Activated T-cell treated with anti-CD3 and anti-CD28 coated beads, Interleukin-2, amount 50 U/mL, for 1 hour (primary cell): Measurements from ENCODE around the gene NKIRAS2.

Experiments used
- DNase-seq: peaks from one replicate; pipeline ENCODE4 v3.0.0-alpha.2; 2020

Gene NKIRAS2

DNA sequence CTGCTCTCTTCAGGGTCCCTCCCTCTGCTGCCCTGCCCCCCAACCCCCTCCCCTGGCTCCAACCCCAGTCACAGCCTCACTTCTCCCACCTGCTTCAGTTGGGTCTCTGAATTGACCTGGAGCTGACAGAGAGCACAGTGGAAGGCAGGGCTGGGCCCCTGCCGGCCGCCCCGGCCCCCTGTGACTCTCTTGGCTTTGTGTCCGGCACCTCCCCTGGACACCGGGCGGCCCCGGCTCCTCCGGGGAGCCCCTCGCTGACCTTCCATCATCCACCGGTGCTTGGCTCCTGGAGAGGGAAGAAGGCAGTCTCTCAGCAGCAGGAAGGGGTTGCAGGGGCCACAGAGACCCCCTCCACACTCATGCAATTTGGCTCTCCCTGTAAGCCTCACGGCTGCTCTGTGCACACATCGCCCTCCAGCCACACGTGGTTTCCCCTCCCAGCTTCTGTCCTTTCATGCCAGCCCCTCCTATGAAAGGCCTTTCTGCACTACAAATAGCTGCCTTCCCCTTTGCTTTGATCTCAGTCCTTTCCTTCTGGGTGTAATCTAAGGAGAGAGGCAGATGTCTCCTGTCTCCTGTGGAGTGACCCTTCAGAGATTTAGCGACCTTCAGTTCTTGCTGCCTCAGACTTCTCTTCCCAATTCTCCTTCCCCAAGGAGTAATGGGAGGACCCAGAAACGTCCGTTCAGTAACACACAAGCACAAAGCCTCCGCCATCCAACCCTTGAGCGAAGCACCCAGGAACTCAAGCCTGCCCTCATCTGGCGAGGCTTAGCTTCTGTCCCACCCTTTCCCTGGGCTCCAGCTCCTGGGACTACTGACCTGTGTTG is 8.3 kb downstream of the NKIRAS2 start:
- DNase-seq, result no peak

DNA sequence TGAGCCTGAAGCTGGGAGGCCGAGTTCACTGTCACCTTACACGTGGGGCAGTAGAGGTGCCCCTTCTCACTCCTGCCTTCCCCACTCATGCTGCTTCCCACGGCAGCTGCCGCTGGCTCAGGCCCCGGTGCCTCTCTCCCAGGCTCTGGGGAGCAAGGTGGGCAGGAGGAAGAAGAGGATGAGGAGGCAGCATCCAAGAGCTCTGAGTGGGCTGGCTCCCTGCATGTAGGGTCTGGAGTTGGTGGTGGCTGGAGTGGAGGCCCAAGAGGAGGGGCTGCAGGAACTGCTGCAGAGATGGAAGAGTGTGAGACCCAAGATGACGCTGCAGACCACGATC is 8.9 kb downstream of the NKIRAS2 start:
- DNase-seq, result no peak

DNA sequence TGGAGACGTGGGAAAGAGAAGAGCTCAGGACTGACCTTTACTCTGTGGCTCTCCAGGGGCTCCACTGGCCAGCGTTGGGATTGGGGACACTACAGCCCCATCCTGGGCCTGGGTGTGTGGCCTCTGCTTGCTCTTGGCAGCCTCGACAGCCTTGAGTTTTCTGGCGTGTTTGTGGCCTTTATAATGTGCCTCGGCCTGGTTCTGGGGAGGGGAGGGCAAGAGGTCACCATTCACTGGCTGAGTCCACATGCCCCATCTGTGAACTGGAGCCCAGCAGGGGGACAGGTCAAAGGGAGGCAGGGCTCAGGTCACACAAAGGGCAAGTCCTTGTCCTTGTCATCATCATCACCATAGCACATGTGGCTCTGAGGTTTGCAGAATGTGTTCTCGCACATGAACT is 11.7 kb downstream of the NKIRAS2 start:
- DNase-seq, result no peak

DNA sequence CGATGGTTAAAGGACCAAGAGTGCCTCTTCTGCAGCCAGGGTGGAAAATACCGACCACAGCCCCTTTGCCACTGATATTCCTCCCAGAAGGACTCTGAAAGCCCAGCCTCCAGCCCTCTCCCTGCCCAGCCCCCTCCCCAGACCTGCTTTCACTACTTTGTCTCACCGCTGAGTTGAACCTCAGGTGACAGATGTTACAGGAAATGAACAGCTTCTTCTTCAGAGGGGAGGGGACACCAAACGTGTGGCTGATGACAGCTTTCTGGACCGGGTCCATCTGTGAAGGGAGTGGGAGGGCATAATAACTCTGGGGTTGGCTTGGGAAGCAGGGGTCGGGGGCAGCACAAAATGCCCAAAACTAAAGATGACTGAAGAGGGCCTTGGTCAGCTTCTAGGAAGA is 14.2 kb downstream of the NKIRAS2 start:
- no peak for DNase-seq

- DNase-seq, result no peak
Measured at GRCh38 chr17:42038221-42038973, 18.5 kb downstream of the NKIRAS2 start.

DNA sequence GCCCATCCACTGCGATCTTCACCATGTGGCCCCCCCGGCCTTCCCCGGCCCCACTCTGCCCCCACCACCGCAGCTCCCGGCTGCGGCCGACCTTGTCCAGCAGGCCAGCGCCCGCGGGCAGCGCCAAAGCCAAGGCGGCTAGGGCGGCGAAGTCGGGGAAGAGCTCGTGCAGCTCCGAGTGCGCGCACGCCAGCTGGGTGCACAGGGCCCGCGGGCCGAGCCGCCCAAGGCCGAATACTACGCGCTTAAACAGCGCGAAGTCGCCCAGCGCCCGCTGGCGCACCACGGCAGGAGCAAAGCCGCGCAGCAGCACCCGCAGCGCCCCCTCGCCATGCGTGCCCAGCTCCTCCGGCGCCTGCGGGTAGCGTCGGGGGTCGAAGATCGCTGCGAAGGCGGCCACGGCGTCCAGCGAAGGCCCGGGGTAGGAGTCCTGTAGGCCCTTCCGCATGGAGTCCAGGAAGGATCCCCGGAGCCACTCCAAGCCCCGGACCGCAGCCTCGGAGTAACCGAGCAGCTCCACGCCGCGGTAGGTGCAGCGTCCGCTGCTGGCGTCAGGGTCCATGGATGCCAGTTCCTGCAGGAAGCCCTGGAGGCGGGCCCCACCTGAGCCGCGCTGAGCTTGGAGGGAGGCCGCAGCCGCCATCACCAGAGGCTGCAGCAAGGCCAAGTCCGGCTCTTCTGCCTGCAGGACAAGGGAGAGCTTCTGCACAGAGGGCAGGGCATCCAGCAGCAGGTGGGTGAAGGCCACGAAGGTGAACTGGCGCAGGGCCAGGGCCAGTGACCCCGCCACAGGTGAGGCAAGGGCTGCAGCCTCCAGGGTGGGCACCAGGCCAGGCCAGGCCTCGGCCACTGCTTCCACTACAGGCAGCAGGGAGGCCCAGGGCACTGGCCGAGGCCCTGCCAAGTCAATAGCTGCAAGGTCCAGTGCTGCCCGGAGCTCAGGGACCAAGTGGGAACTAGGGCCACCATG is 20.2 kb downstream of the NKIRAS2 start:
- DNase-seq, result no peak

DNA sequence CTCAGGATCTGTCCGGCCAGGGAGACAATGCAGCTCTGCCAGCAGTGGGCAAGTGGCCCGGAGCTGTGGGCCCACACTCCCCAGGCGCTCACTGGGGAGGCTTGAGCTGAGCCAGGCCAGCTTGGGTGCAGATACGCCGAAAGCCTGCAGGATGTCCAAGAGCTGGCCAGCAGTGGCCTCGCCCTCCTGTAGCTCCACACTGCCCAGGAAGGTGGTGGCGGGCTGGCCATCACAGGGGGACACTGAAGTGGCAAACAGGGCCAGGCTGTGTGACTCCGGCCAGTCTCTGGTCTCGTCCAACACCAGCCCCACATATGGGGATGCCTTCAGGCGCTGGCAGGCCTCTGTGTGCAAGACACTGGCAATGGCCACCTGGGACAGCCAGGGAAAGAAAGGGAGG is 20.9 kb downstream of the NKIRAS2 start:
- DNase-seq, result no peak

GRCh38 chr17:42041619-42042018 is 21.7 kb downstream of the NKIRAS2 start:
- no peak for DNase-seq

DNA sequence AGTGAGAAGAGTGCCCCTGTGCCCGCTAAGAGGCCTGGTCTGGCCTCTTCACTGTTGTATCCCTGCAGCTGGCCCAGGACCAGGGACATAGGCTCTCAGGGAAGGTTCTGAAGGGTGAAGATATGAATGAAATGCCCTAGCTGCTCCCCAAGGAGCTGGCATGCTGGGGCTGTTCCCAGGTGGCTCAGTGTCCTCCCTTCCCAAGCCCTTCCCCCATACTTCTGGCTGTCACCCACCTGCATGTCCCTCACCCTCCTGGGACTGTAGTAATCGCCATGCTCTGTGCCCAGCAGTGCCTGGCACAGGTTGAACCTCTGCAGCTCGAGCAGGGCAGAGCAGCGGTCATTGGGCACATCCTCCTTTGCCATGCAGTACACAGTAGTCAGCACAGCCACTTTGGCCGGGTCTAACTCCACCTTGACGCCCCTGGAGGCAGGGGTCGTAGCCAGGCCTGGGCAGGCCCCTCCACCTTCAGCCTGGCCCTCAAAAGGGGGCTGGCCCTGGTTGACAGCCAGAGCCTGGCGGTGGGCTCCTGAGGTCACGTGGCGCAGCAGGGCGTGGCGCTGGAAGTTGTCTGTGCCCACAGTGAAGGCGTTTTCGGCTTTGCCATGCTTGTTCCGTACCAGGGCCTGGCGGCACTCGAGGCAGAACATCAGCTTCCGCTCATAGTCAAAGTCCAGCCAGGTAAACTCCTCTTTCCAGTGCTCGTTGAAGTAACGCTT is 22.9 kb downstream of the NKIRAS2 start:
- DNase-seq, result no peak

DNA sequence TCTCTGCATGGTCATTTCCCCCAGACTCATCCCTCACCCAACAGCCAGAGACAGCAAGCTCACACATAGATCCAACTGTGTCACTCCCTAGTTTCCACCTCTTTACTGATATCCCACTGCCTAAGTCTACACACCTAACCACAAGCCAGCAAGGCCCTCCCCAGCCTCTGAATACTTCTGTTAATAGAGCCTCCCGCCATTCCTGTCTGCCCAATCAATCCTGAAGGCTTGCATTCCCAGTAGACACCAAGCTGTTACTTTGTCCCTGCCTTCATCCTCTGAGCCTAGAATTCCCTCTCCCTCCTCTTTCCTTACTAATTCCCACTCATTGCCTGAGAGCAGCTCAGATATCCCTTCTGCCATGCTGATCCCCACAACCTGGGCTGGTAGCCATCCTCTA is 25.8 kb downstream of the NKIRAS2 start:
- no peak for DNase-seq

GRCh38 chr17:42047343-42047742 is 27.5 kb downstream of the NKIRAS2 start:
- DNase-seq, result no peak

GRCh38 chr17:42049834-42050392 is 30.0 kb downstream of the NKIRAS2 start:
- DNase-seq, result no peak

GRCh38 chr17:42050393-42051012 is 30.6 kb downstream of the NKIRAS2 start, which contains the start of gene C17orf113:
TSS of gene C17orf113 (minus strand) at chr17:42050601. CDS start at chr17:42043376, 7,225 bp downstream.
- peak; percentile 59 for DNase-seq

DNA sequence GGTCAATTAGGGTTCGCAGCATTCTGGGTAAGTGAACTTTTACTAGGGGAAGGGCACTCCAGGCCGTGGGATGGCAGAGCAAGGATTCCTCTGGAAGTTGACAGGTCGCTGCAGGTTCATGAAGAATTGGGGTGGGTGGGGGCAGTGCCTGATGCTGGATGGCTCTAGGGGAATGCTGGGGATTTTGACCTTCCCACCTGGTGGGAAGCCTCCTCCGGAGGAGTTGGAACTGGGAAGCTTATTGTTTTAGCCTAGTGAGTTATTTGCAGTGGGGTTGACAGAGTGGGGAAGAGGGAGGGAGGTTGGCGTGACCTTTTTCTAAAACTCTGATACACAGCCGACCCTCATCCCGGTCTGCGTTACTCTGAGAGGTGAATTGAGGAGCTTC is 31.1 kb downstream of the NKIRAS2 start:
- DNase-seq, result no peak

- DNase-seq, result no peak
Measured at GRCh38 chr17:42051645-42052044, 31.8 kb downstream of the NKIRAS2 start.

GRCh38 chr17:42052346-42052877 is 32.5 kb downstream of the NKIRAS2 start:
- no peak for DNase-seq

GRCh38 chr17:42053731-42054500 is 34.0 kb downstream of the NKIRAS2 start:
- DNase-seq, result no peak

DNA sequence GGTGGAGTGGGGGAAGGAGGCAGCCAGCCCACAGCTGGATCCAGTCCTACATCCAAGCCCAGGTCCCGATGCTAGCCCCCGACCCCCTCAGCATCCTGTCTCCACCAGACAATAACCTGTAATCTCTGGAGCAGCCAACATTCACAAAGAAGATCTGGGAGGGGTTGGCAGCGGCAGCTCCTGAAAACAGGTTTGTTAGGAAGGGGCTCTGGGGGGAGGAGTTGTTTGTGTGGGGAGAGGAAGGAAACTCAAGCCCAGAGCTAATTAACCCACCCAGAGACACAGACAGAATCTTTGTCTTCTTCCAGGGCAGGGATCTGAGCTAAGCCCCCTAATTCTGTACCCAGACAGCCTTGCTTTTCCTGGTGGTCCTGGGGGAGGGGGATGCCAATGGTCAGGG is 35.1 kb downstream of the NKIRAS2 start:
- no peak for DNase-seq

DNA sequence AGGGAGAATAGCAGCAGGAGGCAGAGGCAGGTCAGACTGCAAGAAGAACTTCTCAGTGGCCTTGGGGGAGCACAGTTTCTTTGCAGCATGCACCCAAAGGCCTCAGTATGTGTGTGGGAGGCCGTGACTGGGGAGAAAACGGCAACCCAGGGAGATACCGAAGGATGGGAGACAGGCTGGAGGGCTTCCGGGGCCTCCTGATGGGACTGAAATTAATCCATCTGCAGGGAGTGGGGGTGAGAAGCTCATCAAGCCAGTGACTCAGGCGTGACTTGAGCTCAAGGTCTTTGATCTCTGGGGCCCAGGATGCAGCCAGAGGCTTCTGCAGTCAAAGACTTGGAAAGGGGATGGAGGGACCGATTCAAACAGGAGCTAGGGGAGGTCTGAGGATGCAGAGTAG is 35.6 kb downstream of the NKIRAS2 start:
- DNase-seq, result no peak

GRCh38 chr17:42056635-42057034 is 36.7 kb downstream of the NKIRAS2 start:
- no peak for DNase-seq

- no peak for DNase-seq
Measured at GRCh38 chr17:42058063-42058462, 38.2 kb downstream of the NKIRAS2 start.
